Panc1 (cell line): Measurements from ENCODE around the gene KCTD19.

Source experiments
- POLR2AphosphoS5 ChIP-seq: IDR thresholded peaks from 2 replicates; pipeline ENCODE4 v1.6.1; 2012; ENCODE audit warnings: mild to moderate bottlenecking, low read depth, low read length, moderate library complexity
- SIN3A ChIP-seq: IDR thresholded peaks from 2 replicates; pipeline ENCODE4 v1.6.1; 2012; ENCODE audit warnings: low read depth, mild to moderate bottlenecking, low read length, moderate library complexity, borderline replicate concordance; ENCODE audit not compliant: insufficient read depth
- TCF7L2 ChIP-seq: IDR thresholded peaks from 2 replicates; pipeline ENCODE4 v1.6.1; 2011; ENCODE audit warnings: mild to moderate bottlenecking, low read depth, low read length, inconsistent platforms
- TF ChIP-seq, protein P1 (sequence below): fragments of 450-650 bp; IDR thresholded peaks from 2 replicates; pipeline ENCODE4 v1.5.1; 2017; ENCODE audit warnings: mild to moderate bottlenecking
- TF ChIP-seq, protein P2 (sequence below), 2 experiments: IDR thresholded peaks; 2 replicates each; pipeline ENCODE4 v1.6.1; 2011 to 2012; ENCODE audit warnings: low read depth in 2 of 2, control low read depth in 1 of 2, low read length in 1 of 2, mild to moderate bottlenecking in 1 of 2, moderate library complexity in 1 of 2; ENCODE audit not compliant: insufficient read depth in 1 of 2

DNA sequence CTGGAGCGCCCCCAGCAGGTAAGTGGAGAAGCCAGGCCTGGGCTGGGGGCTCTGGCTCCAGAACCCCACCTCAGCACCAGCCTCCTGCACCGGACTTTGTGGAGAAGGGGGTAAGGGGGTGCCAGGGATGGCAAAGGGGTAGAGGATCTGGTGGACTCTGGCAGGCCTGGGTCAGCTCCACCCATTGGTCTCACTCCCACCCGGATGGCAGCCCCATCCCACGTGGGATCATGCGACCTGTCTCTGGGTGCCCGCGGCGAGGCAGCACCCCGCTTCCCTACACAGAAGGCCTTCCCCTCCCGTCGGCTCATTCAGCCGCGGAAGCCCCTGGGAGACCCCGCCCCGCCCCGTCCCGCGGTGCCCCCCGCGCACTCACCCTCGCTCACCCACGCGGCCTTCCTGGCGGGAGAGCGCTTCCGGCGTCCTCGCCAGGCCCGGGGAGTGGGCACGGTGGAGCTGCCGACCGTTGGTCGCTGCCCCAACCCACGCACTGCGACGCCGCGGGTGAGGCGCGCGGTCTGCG lies 47.7 kb downstream of the KCTD19 start:
- TF ChIP-seq, protein P1, sequence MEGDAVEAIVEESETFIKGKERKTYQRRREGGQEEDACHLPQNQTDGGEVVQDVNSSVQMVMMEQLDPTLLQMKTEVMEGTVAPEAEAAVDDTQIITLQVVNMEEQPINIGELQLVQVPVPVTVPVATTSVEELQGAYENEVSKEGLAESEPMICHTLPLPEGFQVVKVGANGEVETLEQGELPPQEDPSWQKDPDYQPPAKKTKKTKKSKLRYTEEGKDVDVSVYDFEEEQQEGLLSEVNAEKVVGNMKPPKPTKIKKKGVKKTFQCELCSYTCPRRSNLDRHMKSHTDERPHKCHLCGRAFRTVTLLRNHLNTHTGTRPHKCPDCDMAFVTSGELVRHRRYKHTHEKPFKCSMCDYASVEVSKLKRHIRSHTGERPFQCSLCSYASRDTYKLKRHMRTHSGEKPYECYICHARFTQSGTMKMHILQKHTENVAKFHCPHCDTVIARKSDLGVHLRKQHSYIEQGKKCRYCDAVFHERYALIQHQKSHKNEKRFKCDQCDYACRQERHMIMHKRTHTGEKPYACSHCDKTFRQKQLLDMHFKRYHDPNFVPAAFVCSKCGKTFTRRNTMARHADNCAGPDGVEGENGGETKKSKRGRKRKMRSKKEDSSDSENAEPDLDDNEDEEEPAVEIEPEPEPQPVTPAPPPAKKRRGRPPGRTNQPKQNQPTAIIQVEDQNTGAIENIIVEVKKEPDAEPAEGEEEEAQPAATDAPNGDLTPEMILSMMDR: no peak
- no peak for TF ChIP-seq POLR2AphosphoS5
- TF ChIP-seq SIN3A: no peak
- no peak for TF ChIP-seq TCF7L2
- TF ChIP-seq, protein P2, sequence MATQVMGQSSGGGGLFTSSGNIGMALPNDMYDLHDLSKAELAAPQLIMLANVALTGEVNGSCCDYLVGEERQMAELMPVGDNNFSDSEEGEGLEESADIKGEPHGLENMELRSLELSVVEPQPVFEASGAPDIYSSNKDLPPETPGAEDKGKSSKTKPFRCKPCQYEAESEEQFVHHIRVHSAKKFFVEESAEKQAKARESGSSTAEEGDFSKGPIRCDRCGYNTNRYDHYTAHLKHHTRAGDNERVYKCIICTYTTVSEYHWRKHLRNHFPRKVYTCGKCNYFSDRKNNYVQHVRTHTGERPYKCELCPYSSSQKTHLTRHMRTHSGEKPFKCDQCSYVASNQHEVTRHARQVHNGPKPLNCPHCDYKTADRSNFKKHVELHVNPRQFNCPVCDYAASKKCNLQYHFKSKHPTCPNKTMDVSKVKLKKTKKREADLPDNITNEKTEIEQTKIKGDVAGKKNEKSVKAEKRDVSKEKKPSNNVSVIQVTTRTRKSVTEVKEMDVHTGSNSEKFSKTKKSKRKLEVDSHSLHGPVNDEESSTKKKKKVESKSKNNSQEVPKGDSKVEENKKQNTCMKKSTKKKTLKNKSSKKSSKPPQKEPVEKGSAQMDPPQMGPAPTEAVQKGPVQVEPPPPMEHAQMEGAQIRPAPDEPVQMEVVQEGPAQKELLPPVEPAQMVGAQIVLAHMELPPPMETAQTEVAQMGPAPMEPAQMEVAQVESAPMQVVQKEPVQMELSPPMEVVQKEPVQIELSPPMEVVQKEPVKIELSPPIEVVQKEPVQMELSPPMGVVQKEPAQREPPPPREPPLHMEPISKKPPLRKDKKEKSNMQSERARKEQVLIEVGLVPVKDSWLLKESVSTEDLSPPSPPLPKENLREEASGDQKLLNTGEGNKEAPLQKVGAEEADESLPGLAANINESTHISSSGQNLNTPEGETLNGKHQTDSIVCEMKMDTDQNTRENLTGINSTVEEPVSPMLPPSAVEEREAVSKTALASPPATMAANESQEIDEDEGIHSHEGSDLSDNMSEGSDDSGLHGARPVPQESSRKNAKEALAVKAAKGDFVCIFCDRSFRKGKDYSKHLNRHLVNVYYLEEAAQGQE (IDR thresholded peaks at IDR 0.05; ENCODE audit: insufficient read depth in 1 of 2, low read depth in 2 of 2, low read length in 1 of 2): no peak
